ENCODE measurements around the gene LIPM.

LIPM gene

GRCh38 chr10:88840881-88841280 is 38.4 kb downstream of the LIPM start:
- no peak for DNase-seq

- DNase-seq, result no peak
Observed at GRCh38 chr10:88841316-88842111, 39.0 kb downstream of the LIPM start.

DNA sequence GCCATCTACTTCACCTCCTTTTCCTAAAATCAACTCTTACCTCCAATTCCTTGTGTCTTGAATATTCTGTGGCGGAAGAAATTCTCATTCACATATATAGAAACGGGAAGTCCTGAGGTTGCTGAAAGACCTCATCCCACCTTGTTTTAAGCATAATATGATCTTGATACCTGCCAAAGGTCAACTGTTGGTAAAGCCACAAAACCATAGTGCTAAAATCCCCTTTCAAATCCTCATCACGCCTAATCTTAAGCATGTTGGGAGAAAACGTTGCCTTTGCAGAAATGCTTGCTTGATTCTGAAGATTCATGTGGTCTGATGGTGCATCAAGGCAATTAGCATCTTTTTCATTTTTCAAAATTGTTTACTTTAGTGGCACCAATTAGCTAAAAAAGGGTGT is 40.6 kb downstream of the LIPM start:
- DNase-seq, result no peak

DNA sequence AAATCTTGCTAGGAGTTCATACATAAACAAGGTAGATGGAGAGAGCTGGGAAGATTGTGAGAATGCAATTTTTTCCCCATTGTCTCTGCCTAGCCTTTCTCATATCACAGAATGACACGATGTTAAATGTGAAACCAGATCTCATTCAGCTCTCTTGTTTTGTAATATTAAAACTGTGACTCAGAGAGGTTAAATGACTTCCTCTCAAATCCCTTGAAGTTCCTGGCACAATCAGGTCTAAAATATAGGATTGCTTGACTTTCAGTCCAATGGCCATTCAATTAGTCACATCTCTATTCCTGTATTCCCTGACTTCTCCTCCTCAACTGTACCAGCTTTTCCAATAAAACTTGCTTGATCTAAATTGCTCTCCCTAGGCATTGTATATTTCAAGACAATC is 46.0 kb downstream of the LIPM start:
- DNase-seq, result no peak

DNA sequence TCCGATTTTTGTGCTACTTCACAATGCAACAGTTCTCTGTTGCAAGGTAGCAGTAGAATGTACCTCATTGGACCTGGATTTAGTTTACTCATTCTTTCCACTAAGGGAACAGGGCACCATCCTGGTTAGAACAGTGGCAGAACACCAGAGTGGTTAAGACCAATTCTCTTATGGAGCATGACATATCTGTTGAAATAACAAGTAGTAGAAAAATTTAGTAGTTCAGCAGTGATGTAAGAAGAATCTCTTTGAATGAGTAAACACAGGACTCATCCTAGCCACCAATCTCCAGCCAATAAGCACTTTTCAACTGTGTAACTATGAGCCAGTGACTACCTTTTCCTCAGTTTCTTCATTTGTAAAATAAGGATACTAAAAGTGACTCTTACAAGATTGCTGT is 46.7 kb downstream of the LIPM start:
- DNase-seq, result no peak

DNA sequence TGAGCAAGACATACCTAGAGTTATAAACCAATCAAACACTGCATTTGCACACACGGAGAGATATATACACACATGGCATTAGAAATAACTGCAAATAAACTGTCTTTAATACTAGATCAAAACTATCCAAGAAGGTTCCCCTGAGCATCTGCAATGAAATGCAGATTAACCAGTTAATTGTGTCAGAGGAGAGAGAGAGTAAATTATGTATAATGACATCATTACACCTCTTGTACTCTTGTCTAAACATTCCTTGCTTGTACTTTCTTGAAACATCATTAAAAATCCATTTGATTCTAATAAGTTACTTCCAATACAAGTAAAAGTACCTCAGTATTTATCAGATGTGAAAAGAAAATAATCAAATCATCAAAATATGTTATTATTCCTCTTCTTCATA is 48.2 kb downstream of the LIPM start:
- DNase-seq, result no peak

GRCh38 chr10:88851706-88852105 is 49.2 kb downstream of the LIPM start, which contains the start of gene ANKRD22:
Gene ANKRD22, minus strand, starts transcription at chr10:88851844. Its CDS starts 237 bp downstream, at chr10:88851607.
- DNase-seq, result no peak

GRCh38 chr10:88852327-88852726 is 49.8 kb downstream of the LIPM start:
- DNase-seq, result no peak

- DNase-seq, result no peak
Observed at GRCh38 chr10:88853155-88853881, 50.8 kb downstream of the LIPM start.

GRCh38 chr10:88854684-88855083 is 52.2 kb downstream of the LIPM start:
- DNase-seq, result no peak

DNA sequence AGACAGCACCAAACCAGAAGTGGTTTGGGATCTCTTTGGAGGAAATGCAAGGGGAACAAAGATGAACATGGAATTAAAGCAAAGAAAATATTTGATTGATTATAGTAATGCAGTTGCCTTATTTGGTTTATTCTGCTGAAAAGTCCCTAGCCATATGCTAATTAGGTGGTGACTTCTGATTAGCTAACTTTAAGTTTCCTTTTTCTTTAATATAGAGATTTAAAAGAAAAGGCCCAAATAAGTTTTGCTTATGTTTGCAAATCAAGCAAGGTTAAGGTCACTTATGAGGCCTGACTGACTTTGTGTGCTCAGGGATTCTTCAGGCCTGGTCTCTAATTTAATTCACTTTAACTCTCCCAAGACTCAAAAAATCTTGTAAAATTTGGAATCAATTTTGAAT is 55.3 kb downstream of the LIPM start:
- no peak for DNase-seq

DNA sequence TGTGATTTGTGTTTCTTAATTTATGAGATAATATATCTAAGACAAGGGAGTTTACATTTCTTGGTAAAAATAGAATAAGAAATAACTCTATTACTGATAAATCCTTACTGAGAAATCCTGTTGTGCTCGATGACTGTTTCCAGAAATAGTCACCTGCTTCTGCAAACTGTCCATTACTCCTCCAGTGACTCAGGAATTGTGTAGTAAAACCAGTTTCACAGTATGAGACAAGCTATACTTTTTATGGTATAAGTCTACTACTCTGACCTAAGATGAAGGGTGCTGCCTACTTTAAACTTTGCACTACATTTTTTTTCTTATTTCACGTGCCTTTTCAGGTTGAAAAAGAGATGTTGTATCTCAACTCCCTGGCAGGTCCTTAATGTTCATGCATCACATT is 56.0 kb downstream of the LIPM start:
- DNase-seq, result no peak

DNA sequence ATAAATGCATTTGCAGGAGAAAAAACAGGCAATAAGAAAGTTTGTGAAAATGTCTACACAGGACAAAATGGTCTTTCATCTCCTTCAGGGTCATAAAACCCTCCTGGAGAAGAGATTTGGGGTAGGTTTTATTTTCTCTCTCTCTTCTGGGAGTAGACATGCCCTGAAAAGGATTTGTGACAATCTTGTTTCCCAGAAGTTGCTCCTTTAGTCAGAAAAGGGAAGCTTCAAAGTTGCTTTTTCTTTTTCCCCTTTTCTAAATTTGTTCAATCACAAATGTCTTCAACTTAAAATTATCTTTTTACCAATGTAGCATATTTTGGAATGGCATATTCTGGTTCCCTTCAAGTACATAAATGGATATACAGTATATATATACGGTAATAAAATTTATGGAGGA is 58.5 kb downstream of the LIPM start:
- DNase-seq, result no peak

DNA sequence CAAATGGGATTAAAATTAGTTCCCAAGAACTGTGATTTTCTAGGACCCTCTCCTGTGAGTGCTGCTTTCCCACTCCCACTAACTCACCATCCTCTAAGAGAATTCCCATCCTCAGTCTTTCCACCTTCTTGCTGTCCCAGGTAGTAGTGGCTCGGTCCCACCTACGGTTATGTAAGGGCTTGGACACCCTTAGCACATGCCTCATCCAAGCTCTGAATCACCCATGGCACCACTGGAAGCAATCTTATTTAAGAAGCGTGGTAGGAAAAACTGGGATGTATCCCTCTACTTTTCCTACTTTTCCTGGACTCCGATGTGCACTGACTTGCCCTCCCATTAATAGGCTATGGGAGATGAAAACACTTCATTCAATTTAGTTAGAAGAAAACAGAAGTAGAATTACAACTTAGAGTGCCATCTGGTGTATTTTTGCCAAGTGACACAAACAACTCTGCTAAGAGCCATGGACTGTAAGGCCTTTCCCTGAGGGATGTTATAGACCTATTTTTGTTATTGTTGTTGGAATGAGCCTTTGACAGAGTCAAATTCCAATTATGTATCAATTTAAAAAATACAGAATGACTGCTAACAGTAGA is 62.8 kb downstream of the LIPM start:
- no peak for DNase-seq

GRCh38 chr10:88866454-88866853 is 63.9 kb downstream of the LIPM start:
- DNase-seq, result no peak

DNA sequence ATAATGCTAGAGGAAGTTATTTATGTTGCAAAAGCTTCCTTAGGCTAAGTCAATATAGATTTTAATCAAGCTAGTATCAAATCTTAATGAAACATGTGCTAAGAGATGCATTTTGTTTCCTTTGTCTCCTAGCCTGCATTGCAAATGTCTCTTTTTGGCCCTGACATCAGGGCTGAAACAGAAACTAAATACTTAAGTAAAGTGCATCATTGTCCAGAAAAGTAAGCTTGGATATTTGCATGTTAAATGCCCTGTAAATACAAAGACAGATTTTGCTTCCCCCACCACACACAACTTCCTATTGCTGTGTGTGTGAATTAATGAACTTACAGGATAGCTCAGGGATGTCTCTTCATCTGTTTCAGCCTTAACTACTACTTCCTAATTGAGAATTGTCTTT is 67.6 kb downstream of the LIPM start:
- DNase-seq, result no peak

All from CD4-positive, alpha-beta T cell treated with Interleukin-12 subunit alpha and Interleukin-12 subunit beta, for 1 hour (primary cell).